GM19328 (cell line): ENCODE measurements around the gene CAPN11.
"Not testable (repeated sequence)": the region's sequence is repeated elsewhere in the genome, so short reads cannot be mapped to it uniquely, and the experiment has no call there.

Source experiments
- ATAC-seq: cut with Tn5 transposase; IDR thresholded peaks from one replicate; pipeline ENCODE4 v1.9.1; 2021; ENCODE audit warnings: mild to moderate bottlenecking, moderate library complexity; ENCODE audit not compliant: unreplicated experiment

Gene CAPN11

DNA sequence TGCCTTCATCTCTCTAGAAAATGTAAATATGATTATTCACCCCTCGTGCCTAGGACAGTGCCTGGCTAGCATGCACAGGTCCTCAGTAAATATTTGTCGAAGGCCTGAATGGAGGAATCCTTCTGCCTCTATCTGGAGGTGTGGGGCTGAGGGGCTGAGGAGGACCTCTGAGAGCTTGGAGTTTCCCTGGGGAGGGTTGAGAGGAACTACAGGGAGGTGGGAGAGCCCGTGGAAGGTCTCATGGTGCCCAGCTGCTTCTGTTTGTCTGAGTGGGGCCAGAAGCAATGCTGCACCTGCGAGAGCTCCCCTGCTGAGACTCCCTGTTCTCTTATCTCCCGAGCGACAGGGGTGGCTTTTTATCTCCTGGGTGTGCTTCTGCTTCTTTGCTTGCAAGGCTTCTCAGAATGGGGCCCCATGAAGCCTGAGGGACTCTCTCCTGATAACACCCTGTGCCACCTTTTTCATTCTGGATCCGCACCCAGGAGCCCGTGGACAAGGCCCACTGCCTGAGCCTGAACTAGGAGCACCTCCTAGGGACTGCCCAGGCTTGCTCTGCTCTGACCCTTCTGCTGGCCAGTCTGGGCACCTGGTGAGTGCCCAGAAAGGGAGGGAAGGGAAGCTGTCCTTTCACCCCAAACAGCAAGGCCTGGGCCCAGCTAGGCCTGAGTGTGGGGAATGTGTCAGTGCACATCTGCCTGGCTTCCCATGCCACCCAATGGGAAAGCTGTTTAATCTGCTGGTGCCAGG, 67.1 kb downstream of the CAPN11 start:
- no peak for ATAC-seq

DNA sequence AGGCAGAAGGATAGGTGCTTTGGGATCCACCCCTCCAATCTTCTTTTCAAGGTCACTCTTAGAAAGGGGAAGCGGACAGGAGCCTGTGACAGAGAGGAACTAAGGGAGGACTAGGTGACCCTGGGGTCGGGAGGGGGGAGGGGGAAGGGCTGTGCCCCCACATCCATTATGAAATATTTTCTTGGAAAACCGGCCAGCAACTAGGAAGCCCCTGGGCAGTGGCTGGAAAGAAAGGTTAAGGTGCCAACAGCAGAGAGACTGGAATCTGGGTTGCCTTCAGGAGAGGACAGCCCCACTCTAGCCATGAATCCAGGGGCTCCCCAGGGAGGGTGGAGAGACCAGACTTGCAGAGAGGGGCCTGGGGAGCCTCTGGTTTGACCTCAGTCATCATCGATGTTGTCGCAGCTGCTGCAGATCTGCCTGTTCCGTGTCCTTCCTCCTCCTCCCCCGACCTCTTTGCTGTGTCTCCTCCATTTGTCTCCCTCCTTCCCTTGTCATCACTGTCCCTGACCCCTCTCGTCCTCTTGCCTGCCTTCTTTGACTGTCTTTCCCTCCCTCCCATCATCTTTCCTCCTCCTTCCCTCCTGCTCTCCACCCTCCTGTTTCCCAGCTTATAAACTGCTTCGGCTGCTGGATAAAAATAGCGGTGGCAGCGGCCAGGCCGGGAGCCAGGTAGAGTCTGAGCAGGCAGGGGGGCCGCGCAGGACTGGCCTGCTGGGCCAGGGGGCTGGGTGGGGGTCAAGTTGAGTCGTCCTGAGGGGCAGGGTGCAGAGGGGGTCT, 67.9 kb downstream of the CAPN11 start:
- no peak for ATAC-seq

DNA sequence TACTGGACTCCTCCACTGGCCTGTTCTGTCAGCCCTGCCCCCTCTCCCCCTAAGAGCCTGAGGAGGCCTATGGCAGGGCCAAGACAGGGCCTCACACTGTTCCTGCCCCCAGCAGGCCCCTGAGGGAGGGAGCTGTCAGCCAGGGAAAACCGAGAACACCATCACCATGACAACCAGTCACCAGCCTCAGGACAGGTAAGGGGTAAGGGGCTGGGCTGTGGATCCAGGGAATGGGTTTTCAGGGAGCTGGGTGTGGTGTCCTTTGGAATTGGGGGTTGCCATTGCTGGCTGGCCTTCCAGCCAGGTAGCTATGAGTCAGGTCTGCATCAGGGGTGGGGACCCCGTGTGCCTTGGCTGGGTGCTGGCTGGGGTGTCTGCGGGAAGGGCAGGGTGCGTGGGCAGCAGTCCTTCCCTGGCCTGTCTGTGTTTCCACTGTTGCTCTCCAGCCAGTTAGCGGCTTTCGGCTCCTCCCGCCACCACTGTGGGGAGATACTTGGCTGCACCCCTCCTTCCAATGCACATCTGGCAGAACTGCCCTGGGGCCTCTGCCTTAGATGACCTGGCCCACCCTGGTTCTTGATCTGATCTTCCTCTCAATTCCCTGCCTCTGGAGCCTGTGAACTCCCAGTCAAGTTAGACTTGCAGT, 68.7 kb downstream of the CAPN11 start:
- ATAC-seq = no peak

DNA sequence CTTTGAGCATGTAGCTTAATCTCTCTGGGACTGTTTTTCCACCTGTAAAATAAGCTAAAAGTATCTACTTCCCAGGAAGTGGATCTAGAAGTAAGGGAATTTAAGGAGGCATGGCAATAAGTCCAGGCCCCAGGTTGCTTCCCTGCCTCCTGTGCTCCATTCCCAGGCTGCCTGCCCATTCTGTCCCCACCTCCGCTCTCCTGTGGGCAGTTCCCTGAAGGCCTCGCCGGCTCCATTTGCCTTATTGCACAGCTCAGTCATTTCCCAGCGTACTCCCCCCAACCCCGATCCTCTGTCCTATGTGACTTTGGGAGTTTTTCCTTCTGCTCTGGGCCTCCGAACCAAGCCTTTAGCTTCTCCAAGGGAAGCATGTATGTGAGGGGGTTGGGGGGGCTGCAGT, 69.4 kb downstream of the CAPN11 start:
- no peak for ATAC-seq

DNA sequence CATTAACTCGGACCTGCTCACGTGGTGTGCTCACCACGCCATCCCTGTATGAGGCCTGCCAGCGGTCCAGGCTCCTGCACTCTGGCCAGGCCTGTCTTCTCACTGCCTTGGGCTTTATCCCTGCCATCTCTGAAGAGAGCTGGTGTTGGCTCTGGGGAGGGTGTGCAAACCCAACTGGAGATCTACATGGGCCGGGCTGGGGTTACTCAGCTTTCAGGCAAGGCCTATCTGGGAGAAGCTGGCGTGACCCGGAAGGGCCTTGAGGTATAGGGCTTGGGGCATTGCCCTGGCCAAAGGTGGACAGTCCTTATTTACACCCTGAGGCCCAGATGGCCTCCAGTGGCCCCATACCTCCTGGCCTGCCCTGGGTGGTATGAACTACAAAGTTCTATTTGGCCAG, 69.8 kb downstream of the CAPN11 start:
- ATAC-seq = no peak

DNA sequence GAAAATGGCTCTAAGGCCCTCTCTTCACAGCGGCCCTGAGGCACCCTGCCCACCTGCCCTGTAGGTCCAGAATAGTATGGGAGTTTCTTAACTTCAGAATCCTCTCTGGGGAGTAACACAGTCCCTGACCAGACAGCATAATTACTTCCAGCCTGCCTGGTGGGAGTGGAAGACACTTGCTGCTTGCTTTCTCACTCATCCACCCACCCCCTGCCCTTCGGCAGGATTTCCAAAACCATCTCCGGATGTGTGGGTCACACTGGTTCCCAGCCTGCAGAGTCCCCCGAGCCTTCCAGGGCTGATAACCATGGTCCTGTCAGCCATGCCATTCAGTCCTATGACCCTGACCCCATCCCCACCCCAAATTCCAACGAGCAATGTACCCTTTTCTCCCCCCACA, 70.2 kb downstream of the CAPN11 start:
- no peak for ATAC-seq

DNA sequence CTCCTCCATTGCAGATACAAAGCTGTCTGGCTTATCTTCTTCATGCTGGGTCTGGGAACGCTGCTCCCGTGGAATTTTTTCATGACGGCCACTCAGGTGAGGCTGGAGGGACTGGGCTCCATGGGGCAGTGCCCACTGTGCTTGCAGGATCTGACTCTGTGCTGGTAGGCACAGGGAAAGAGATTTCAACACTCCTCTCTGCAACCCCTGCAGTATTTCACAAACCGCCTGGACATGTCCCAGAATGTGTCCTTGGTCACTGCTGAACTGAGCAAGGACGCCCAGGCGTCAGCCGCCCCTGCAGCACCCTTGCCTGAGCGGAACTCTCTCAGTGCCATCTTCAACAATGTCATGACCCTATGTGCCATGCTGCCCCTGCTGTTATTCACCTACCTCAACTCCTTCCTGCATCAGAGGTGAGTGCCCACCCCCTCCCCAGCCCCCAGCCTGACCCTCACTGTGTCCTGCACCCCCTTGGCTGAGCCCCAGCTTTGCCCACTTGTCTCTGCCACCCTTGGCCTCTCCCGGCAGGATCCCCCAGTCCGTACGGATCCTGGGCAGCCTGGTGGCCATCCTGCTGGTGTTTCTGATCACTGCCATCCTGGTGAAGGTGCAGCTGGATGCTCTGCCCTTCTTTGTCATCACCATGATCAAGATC, 70.9 kb downstream of the CAPN11 start:
- no peak for ATAC-seq

DNA sequence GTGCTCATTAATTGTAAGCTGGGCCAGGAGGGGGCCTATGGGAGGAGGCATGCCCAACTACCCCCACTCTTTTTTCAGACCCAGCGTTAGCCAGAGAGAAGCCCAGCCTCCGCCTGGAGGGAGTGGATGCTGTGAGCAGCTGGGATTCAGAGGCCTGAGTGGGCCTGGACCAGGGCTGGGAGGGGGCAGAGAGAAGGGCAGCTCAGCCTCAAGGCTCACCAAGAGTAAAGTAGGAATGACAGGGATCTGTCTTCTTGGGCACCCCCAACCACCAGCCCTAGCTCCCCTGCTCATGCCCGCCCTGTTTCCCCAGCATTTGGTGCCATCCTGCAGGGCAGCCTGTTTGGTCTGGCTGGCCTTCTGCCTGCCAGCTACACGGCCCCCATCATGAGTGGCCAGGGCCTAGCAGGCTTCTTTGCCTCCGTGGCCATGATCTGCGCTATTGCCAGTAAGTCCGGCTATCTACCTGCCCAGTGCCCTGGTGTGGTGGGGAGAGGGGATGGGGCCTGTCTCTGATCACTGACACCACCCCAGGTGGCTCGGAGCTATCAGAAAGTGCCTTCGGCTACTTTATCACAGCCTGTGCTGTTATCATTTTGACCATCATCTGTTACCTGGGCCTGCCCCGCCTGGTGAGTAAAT, 71.5 kb downstream of the CAPN11 start:
- no peak for ATAC-seq

DNA sequence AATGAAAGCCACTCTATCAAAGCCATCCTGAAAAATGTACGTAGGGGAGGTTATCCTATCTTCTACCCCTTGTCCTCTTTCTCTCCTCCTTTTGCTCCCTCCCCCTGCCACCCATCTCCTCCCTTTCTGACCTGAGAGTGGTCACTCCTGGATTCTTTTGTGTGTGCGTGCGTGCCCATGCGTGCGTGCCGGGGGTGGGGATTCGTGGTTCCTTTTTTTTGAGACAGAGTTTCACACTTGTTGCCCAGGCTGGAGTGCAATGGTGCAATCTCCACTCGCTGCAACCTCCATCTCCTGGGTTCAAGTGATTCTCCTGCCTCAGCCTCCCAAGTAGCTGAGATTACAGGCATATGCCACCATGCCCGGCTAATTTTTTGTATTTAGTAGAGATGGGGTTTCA, 72.8 kb downstream of the CAPN11 start:
- ATAC-seq = not testable (repeated sequence)

DNA sequence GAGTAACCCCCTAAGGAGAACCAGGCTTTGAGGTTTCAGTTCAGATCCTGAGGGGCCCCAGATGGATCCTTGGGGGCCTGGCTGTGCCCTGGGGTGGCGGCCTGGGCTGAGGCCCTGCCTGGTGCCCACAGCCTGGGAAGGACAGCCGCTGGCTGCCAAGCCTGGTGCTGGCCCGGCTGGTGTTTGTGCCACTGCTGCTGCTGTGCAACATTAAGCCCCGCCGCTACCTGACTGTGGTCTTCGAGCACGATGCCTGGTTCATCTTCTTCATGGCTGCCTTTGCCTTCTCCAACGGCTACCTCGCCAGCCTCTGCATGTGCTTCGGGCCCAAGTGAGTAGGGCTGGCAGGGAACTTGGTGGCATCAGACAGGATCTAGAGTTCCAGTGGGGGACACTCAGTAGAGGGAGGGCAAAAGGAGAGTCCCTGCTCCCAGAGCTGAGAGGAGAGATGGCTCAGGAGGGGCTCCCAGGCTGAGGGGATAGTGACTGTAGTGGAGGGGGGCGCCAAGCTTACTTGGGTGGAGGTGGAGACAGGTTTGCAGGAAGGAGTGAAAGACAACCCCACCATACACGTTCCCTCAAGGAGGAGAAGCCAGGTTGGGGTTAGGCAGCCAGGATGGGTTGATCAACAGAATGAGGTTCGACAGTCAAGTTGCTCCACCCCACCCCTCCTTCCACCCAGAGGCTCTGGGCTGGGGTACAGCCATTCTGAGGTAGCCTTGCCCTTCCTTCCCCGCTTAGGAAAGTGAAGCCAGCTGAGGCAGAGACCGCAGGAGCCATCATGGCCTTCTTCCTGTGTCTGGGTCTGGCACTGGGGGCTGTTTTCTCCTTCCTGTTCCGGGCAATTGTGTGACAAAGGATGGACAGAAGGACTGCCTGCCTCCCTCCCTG, 74.3 kb downstream of the CAPN11 start:
- ATAC-seq = no peak

DNA sequence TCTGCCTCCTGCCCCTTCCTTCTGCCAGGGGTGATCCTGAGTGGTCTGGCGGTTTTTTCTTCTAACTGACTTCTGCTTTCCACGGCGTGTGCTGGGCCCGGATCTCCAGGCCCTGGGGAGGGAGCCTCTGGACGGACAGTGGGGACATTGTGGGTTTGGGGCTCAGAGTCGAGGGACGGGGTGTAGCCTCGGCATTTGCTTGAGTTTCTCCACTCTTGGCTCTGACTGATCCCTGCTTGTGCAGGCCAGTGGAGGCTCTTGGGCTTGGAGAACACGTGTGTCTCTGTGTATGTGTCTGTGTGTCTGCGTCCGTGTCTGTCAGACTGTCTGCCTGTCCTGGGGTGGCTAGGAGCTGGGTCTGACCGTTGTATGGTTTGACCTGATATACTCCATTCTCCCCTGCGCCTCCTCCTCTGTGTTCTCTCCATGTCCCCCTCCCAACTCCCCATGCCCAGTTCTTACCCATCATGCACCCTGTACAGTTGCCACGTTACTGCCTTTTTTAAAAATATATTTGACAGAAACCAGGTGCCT, 75.0 kb downstream of the CAPN11 start:
- ATAC-seq = no peak
